GM10266 (cell line): ENCODE results near the gene CNTN4.
"Not testable (repeated sequence)": the region's sequence is repeated elsewhere in the genome, so short reads cannot be mapped to it uniquely, and the experiment has no call there.

ENCODE experiments used
- DNase-seq: peaks from one replicate; pipeline ENCODE4 v3.0.0; 2012; ENCODE audit errors: extremely low spot score
- CTCF ChIP-seq: IDR thresholded peaks from 2 replicates; pipeline ENCODE4 v1.5.1; 2012; ENCODE audit warnings: mild to moderate bottlenecking, low read depth; ENCODE audit not compliant: control insufficient read depth, insufficient read depth; ENCODE audit errors: missing control alignments

Gene CNTN4

GRCh38 chr3:2896308-2896939, 797.8 kb downstream of the CNTN4 start:
- TF ChIP-seq CTCF, result no peak
- DNase-seq, result no peak

- no peak for DNase-seq
- no peak for TF ChIP-seq CTCF
Observed at GRCh38 chr3:2897821-2898220, 799.2 kb downstream of the CNTN4 start.

- no peak for TF ChIP-seq CTCF
- no peak for DNase-seq
Observed at GRCh38 chr3:2898591-2899353, 800.1 kb downstream of the CNTN4 start.

GRCh38 chr3:2904054-2904453, 805.4 kb downstream of the CNTN4 start:
- TF ChIP-seq CTCF, result no peak
- no peak for DNase-seq

- no peak for DNase-seq
- no peak for TF ChIP-seq CTCF
Observed at GRCh38 chr3:2908693-2909351, 810.2 kb downstream of the CNTN4 start.

- no peak for TF ChIP-seq CTCF
Observed at GRCh38 chr3:2910997-2911396, 812.3 kb downstream of the CNTN4 start.

GRCh38 chr3:2915826-2916225, 817.2 kb downstream of the CNTN4 start:
- DNase-seq, result no peak
- no peak for TF ChIP-seq CTCF

More at GRCh38 chr3:2910997-2911396, 812.3 kb downstream of the CNTN4 start:
- DNase-seq, result no peak

- not testable (repeated sequence) for DNase-seq
Observed at GRCh38 chr3:2916640-2917039, 818.0 kb downstream of the CNTN4 start.
